Activated T-cell treated with anti-CD3 and anti-CD28 coated beads, Interleukin-2, amount 50 U/mL, for 24 hours (primary cell): ENCODE data around the gene MAP2K1.

Experiments used
- DNase-seq: peaks from one replicate; pipeline ENCODE4 v3.0.0-alpha.2; 2020
- H3K27ac Mint-ChIP-seq: 2 replicates; pipeline ENCODE4 v1.8.0; 2020; ENCODE audit warnings: mild to moderate bottlenecking, mixed read lengths
- H3K27me3 Mint-ChIP-seq: 2 replicates; pipeline ENCODE4 v1.8.0; 2020; ENCODE audit warnings: mixed read lengths
- H3K36me3 Mint-ChIP-seq: 2 replicates; pipeline ENCODE4 v1.8.0; 2020; ENCODE audit warnings: low read depth, mixed read lengths
- H3K4me1 Mint-ChIP-seq: 2 replicates; pipeline ENCODE4 v1.8.0; 2020; ENCODE audit warnings: low read depth, mixed read lengths
- H3K4me3 Mint-ChIP-seq: 2 replicates; pipeline ENCODE4 v1.8.0; 2020; ENCODE audit warnings: mild to moderate bottlenecking, moderate library complexity, mixed read lengths
- H3K9me3 Mint-ChIP-seq: 2 replicates; pipeline ENCODE4 v1.8.0; 2020; ENCODE audit warnings: mixed read lengths

Gene MAP2K1

DNA sequence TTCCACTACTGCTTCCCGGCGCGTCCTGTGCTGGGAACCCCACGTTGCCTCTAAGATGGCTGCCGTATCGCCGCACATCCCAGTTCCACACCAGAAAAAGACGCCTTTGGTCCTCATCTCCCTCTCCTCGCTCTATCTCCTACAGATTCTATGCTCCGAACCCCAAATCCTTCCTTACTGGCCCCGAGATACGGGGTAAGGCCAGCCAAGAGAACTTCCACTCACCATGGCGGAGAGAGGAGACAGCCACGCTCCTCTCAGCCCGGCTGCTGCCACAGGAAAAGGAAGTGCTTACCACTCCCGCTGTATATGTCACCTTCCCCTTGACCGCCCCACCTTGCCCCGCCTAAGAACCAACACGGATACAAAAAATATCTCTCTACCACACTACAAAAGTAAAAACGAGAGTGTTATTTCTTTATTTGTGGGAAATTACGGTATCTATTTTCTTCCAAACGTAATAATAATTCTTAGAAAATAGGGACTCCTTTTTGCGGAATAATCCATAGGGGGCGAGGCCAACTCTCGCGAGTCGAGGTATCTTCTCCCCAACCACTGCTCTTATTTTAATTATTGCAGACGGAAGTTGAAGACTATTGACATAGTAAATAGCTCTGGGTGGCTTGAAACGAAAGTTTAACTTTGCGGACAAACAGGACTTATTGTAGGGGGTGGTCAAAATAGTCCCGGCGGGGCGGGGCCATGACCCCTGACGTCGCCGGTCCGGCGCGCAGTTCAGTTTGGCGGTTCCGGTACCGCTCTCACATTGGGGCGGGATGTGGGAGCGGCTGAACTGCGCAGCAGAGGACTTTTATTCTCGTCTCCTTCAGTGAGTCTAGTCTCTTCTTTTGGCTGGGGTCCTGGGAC, 118.1 kb downstream of the MAP2K1 start, which contains the start of the genes RPL4 and ZWILCH:
RPL4 (minus strand) TSS at position 293 of the 867 bp plus-strand sequence; CDS start at position 228, 65 bp downstream.
ZWILCH (plus strand) TSS at position 764 of the 867 bp plus-strand sequence; CDS start at position 777, 13 bp downstream.
- Mint-ChIP-seq H3K27me3 (no peaks in the 10 kb centered on the region), H3K4me3 (peak within 1 kb of the TSS; percentile 92), H3K27ac (peak within 1 kb of the TSS; percentile 99), H3K36me3 (peaks cover 89% of the 10 kb centered on the region), H3K4me1 (peaks cover 58% of the 10 kb centered on the region), H3K9me3 (no peaks in the 10 kb centered on the region)
- peak; percentile 88 for DNase-seq

- H3K27ac Mint-ChIP-seq, result peak overlapping the region; percentile 99
- H3K9me3 Mint-ChIP-seq, result no peaks in the 10 kb centered on the region
- peaks cover 52% of the 10 kb centered on the region for H3K4me1 Mint-ChIP-seq
- peak overlapping the region; percentile 92 for H3K4me3 Mint-ChIP-seq
- H3K36me3 Mint-ChIP-seq, result peaks cover 84% of the 10 kb centered on the region
- no peak for DNase-seq
- H3K27me3 Mint-ChIP-seq, result no peaks in the 10 kb centered on the region
These were observed 118.7 kb downstream of the MAP2K1 start for GRCh38 chr15:66505430-66505811.

DNA sequence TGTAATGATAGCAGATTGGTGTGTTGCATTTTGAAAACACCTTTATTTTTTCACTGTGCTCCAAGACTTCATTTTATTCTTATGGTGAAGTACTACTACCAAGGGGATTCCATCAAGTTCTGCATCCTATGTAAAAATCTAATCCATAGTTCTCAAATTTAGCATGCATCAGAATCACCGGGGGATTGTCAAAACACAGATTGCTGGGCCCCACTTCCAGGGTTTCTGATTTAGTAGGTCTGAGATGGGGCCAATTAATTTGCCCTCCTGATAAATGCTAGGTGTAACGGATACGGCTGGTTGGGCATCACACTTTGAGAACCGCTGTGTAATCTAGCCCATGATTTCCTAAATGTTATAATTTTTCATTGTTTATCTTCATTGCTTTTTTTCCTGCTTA, 119.1 kb downstream of the MAP2K1 start:
- no peak for DNase-seq
- H3K4me1 Mint-ChIP-seq, result peaks cover 49% of the 10 kb centered on the region
- H3K4me3 Mint-ChIP-seq, result peak overlapping the region; percentile 92
- H3K9me3 Mint-ChIP-seq, result no peaks in the 10 kb centered on the region
- peak overlapping the region; percentile 99 for H3K27ac Mint-ChIP-seq
- H3K36me3 Mint-ChIP-seq, result peaks cover 84% of the 10 kb centered on the region
- no peaks in the 10 kb centered on the region for H3K27me3 Mint-ChIP-seq

DNA sequence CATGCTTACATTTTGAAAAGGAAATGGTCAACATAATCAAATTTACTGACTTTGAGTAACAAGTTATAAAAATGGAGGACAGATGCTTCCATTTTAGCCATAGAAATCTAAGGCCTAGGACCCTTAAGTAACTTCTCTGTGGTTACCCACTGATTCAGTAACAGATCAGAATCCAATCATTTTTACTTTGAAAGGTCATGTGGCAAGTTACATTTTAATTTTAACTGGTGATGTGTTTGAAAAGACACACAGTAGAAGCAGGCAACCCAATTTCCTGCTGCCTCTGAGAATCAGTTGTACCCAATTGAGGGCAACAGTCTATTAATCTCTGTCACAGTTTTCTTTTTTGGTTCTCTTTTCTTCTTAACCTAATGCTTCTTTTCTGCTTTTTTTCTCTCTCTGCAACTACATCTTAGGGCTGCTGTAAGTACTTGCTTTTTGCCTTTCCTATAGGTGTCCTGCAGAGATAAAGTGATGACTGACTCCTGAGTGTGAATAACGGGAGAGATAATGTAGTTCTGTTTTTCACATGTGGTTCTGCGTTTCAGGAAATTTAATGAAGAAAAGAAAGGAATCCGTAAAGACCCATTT, 121.7 kb downstream of the MAP2K1 start:
- Mint-ChIP-seq H3K4me1 (peaks cover 26% of the 10 kb centered on the region), H3K4me3 (no peak overlapping the region), H3K27ac (no peak overlapping the region), H3K36me3 (peaks cover 68% of the 10 kb centered on the region), H3K27me3 (no peaks in the 10 kb centered on the region), H3K9me3 (no peaks in the 10 kb centered on the region)
- DNase-seq, result no peak

DNA sequence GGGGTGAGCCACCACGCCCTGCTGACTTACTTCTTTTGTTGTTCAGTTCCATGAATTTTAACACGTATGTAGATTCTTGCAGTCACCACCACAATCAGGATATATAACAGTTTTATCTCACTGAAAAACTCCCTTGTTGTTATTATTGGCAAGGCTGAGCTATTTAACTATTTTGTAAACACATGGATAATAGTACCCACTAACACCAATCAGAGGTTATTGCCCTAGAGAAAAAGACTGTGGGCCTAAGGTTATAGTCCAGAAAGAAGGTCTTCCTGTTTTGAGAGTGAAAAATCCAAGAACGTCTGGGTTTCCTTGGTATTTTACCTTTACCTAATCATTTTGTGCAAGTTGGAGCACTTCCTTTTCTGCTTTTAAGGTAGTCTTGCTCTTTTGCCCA, 127.9 kb downstream of the MAP2K1 start:
- Mint-ChIP-seq H3K4me3 (no peak overlapping the region), H3K4me1 (no peaks in the 10 kb centered on the region), H3K36me3 (peaks cover 67% of the 10 kb centered on the region), H3K27me3 (no peaks in the 10 kb centered on the region), H3K27ac (no peak overlapping the region), H3K9me3 (no peaks in the 10 kb centered on the region)
- DNase-seq, result no peak

DNA sequence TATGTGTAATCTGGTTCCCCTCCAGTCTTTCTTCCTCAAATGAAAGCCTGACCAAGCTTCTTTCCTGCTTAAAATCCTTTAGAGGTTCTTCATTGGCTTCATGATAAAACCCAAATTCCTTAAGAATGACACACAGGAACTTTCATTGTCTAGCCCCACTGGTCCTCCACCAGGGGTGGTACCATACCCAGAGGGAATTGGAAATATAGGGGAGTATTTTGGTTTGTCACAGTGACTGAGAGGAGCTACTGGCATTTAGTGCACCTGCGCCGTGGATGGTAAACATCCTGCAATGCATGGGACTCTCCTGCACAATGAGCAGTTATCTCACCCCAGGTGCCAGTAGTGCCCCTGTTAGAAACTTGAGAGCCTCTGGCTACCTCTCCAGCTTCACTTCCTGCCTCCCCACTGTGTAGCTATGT, 129.2 kb downstream of the MAP2K1 start:
- H3K36me3 Mint-ChIP-seq, result peaks cover 72% of the 10 kb centered on the region
- H3K9me3 Mint-ChIP-seq, result no peaks in the 10 kb centered on the region
- peak overlapping the region; percentile 12 for H3K27ac Mint-ChIP-seq

GRCh38 chr15:66523926-66524325, 137.2 kb downstream of the MAP2K1 start:
- Mint-ChIP-seq H3K4me3 (no peak overlapping the region), H3K27me3 (no peaks in the 10 kb centered on the region), H3K27ac (no peak overlapping the region), H3K9me3 (no peaks in the 10 kb centered on the region), H3K4me1 (no peaks in the 10 kb centered on the region), H3K36me3 (peaks cover 89% of the 10 kb centered on the region)
- DNase-seq, result no peak

More for the DNA sequence above, 129.2 kb downstream of the MAP2K1 start:
- Mint-ChIP-seq H3K4me1 (no peaks in the 10 kb centered on the region), H3K27me3 (no peaks in the 10 kb centered on the region), H3K4me3 (no peak overlapping the region)
- no peak for DNase-seq

GRCh38 chr15:66524838-66525237, 138.1 kb downstream of the MAP2K1 start:
- H3K27ac Mint-ChIP-seq, result no peak overlapping the region
- DNase-seq, result no peak
- H3K4me1 Mint-ChIP-seq, result no peaks in the 10 kb centered on the region
- peaks cover 91% of the 10 kb centered on the region for H3K36me3 Mint-ChIP-seq
- H3K4me3 Mint-ChIP-seq, result no peak overlapping the region
- H3K9me3 Mint-ChIP-seq, result no peaks in the 10 kb centered on the region
- H3K27me3 Mint-ChIP-seq, result no peaks in the 10 kb centered on the region

GRCh38 chr15:66535056-66535455, 148.3 kb downstream of the MAP2K1 start:
- no peaks in the 10 kb centered on the region for H3K9me3 Mint-ChIP-seq
- no peaks in the 10 kb centered on the region for H3K27me3 Mint-ChIP-seq
- no peaks in the 10 kb centered on the region for H3K4me1 Mint-ChIP-seq
- H3K36me3 Mint-ChIP-seq, result peaks cover 80% of the 10 kb centered on the region
- H3K27ac Mint-ChIP-seq, result no peak overlapping the region
- no peak for DNase-seq
- H3K4me3 Mint-ChIP-seq, result no peak overlapping the region
